NCI-H226 (cell line): ENCODE data around the gene RNF220.
"Not testable (repeated sequence)": the region's sequence is repeated elsewhere in the genome, so short reads cannot be mapped to it uniquely, and the experiment has no call there.

Experiments used
- DNase-seq: peaks from one replicate; pipeline ENCODE4 v3.0.0-alpha.2; 2015

Gene RNF220

DNA sequence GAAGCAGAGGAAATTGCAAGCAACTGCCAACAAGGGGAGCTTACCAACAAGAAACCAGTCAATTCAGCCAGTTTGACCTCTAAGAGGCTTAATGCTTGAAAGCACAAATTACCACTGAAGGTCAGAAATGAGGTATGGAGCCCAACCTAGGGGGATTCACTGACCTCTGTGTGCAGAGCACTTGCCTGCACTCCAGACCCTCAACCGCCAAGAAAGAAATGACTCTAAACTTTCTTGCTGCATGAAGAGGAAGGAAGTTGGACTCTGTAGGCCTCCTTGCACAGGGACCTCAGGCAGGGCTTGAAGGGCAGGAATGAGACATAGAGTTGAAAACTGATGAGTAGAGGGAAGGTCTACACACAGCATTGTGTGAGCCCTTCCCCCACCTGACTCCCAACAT is 279.5 kb downstream of the RNF220 start:
- DNase-seq, result no peak

- DNase-seq, result no peak
Observed at GRCh38 chr1:44685218-44685617, 280.2 kb downstream of the RNF220 start.

GRCh38 chr1:44685881-44686280 is 280.8 kb downstream of the RNF220 start:
- DNase-seq, result no peak

GRCh38 chr1:44688760-44689446 is 283.8 kb downstream of the RNF220 start:
- no peak for DNase-seq

DNA sequence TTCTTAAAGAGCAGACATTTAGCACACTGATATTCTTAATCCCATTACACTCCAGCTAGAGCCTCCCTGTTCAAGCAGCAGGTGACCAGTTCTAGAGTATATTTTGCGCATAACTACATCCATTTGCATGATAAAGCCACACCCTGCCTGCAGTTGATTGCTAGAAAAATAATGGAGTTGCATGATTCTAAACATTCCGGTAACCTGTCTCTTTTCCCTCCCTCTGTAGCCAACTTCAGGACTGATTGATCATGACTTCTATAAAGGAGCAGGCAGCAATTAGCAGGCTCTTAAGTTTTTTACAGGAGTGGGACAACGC is 284.4 kb downstream of the RNF220 start:
- DNase-seq, result no peak

- DNase-seq, result no peak
Observed at GRCh38 chr1:44693159-44693558, 288.1 kb downstream of the RNF220 start.

- DNase-seq, result no peak
Observed at GRCh38 chr1:44693900-44694299, 288.8 kb downstream of the RNF220 start.

GRCh38 chr1:44694863-44695478 is 289.9 kb downstream of the RNF220 start:
- no peak for DNase-seq

GRCh38 chr1:44695671-44696070 is 290.6 kb downstream of the RNF220 start:
- DNase-seq, result no peak

DNA sequence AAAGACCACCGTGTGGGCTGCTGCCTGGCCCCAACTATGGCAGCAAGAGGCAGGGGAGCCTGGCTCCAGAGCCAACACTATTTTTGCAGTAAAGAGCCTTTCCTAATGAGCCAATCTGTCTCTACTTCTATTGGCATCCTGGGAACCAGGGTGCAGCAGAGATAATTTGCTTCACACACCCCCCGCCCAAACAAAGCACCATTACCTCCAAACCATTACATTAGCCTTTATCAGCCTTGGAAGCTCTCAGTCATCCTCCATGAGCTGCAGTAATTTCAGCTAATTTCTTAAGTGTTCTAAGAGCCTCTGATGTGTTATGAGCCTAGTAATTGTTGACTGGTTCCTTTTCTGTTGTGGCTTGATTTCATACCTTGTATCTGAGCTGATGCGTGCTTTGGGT is 291.0 kb downstream of the RNF220 start:
- DNase-seq, result no peak

GRCh38 chr1:44696789-44697345 is 291.8 kb downstream of the RNF220 start:
- DNase-seq, result no peak

GRCh38 chr1:44698138-44698537 is 293.1 kb downstream of the RNF220 start:
- no peak for DNase-seq

DNA sequence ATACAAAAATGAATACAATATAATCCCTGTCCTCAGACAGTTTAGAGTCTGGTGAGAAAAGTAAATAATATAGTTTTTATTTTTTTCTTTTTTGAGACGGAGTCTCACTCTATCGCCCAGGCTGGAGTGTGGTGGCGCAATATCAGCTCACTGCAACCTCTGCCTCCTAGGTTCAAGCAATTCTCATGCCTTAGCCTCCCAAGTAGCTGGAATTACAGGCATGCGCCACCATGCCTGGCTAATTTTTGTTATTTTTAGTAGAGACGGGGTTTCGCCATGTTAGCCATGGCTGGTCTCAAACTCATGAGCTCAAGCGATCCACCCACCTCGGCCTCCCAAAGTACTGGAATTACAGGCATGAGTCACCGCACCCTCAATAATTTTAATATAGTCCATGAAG is 294.3 kb downstream of the RNF220 start:
- not testable (repeated sequence) for DNase-seq

DNA sequence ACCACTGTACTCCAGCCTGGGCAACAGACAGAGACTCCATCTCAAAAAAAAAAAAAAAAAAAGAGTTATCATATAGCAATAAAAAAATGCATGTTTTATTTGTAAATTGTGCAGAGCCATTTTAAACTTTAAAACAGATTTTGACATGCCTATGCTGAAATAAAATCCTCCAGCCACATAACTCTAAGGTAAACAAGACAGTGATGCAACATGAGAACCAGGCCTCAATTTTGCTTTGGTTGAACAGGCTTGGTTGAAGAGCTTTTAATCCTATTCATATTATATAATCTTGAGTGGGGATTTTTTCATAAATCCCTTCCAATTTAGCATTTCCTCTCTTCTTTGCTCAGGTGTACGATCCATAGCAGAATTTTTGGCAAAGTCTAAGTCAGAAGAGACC is 295.5 kb downstream of the RNF220 start:
- no peak for DNase-seq

GRCh38 chr1:44701141-44701573 is 296.1 kb downstream of the RNF220 start:
- no peak for DNase-seq
